Spleen (tissue), 11 donors: ENCODE data around the gene FSIP1. TPM values are rescaled to one million over a fixed set of nuclear protein-coding genes. Genes with fewer than 3 reads are reported as not detected.

Experiments used
- DNase-seq: peaks from one replicate; pipeline ENCODE4 v3.0.0-alpha.2; 2020
- H3K27ac ChIP-seq, 8 donors: fragments of 200-600 bp; sonication (generic) in 7 of 8; 1 replicate in 4 of 8; 2 replicates in 4 of 8; pipeline versions ENCODE4 v1.5.0 to v1.8.0; 2016 to 2021; ENCODE audit warnings: inconsistent platforms in 4 of 8, mild to moderate bottlenecking in 4 of 8, moderate library complexity in 1 of 8
- H3K27me3 ChIP-seq, 7 donors: fragments of 200-600 bp; sonication (generic) in 6 of 7; replicated peaks in 1 of 7; 1 replicate in 4 of 7; 2 replicates in 3 of 7; pipeline versions ENCODE4 v1.5.0 to v1.8.0; 2016 to 2021; ENCODE audit warnings: inconsistent platforms in 3 of 7, mild to moderate bottlenecking in 1 of 7
- H3K36me3 ChIP-seq, 6 donors: fragments of 200-600 bp; sonication (generic) in 5 of 6; 1 replicate in 4 of 6; 2 replicates in 2 of 6; pipeline versions ENCODE4 v1.5.0 to v1.8.0; 2016 to 2021; ENCODE audit warnings: inconsistent platforms in 2 of 6
- H3K4me1 ChIP-seq, 6 donors: fragments of 200-600 bp; sonication (generic) in 5 of 6; 1 replicate in 3 of 6; 2 replicates in 3 of 6; pipeline versions ENCODE4 v1.5.0 to v1.8.0; 2016 to 2021; ENCODE audit warnings: inconsistent platforms in 3 of 6
- H3K4me3 ChIP-seq, 8 donors: fragments of 200-600 bp; sonication (generic) in 7 of 8; 1 replicate in 4 of 8; 2 replicates in 4 of 8; pipeline versions ENCODE4 v1.5.0 to v1.8.0; 2016 to 2021; ENCODE audit warnings: inconsistent platforms in 4 of 8, mild to moderate bottlenecking in 4 of 8, moderate library complexity in 2 of 8
- H3K9me3 ChIP-seq, 8 donors: fragments of 200-600 bp; sonication (generic) in 7 of 8; 1 replicate in 4 of 8; 2 replicates in 4 of 8; pipeline versions ENCODE4 v1.5.0 to v1.8.0; 2016 to 2021; ENCODE audit warnings: inconsistent platforms in 4 of 8
- POLR2A ChIP-seq, 3 donors: fragments of 450-650 bp; IDR thresholded peaks; one replicate each; pipeline ENCODE4 v1.5.1; 2017; ENCODE audit warnings: antibody characterized with exemption in 3 of 3, mild to moderate bottlenecking in 1 of 3
- POLR2AphosphoS5 ChIP-seq, 3 donors: sonication (generic); formaldehyde crosslinking; IDR thresholded peaks; one replicate each; pipeline ENCODE4 v1.5.1; 2017; ENCODE audit warnings: antibody characterized with exemption in 3 of 3
- WGBS, 5 donors: extraction: QIAGEN DNeasy Blood & Tissue Kit in 3 of 5; methylation state at CpG; one replicate each; pipeline versions ENCODE4 v1.1.5 to v1.1.7; 2013 to 2018; 5-methylcytosine and 5-hydroxymethylcytosine counted together
- intact Hi-C: fragments of 100-400 bp; cut with DNase I; formaldehyde crosslinking; loops from one replicate; pipeline ENCODE4 v1.15.0; 2023; ENCODE audit warnings: low total_unique reads
- polyA plus RNA-seq, 3 donors: library from polyadenylated mRNA; stranded (reverse); fragments of 200-250 nt; gene quantifications; one replicate each; pipeline ENCODE4 v1.2.1, GENCODE V29; 2013
- total RNA-seq, 7 donors: library from RNA; depleted of rRNA in 3 of 7; stranded (reverse); fragments of >200 nt in 3 of 7; fragmentation: NEBNext Ultra II Directional in 4 of 7; extraction: Animal tissue kit (Norgen Biotek cat#: 25700) in 4 of 7; gene quantifications; one replicate each; pipeline versions ENCODE4 v1.1.0 to v1.2.1, GENCODE V29; 2016 to 2021
- TF ChIP-seq, protein P1 (sequence below), 11 experiments: fragments of 200-600 bp in 7 of 11; fragments of 450-650 bp in 4 of 11; sonication (generic) in 4 of 11; IDR thresholded peaks in 8 of 11; conservative IDR thresholded peaks in 3 of 11; 1 replicate in 7 of 11; 2 replicates in 4 of 11; pipeline versions ENCODE4 v1.4.0 to v1.8.0; 2016 to 2021; ENCODE audit warnings: antibody characterized with exemption in 11 of 11, inconsistent platforms in 4 of 11, mild to moderate bottlenecking in 1 of 11
- donor health status: healthy with polysubstance abuse.
- donor health status: DM: no; HTN: no; CAD: no; lungs with moderate emphysema.
- donor health status: DM: no; HTN: no; CAD: no.
- donor health status: Bipolar disorder and iron deficiency.
- donor health status: healthy.
- donor health status: DM: no; HTN: no; CAD: no.
- donor health status: DM: yes; HTN: yes; CAD: no.

FSIP1 gene
- total and polyA plus RNA-seq, 10 donors = 0.09 to 2.3 (median 0.45) TPM

DNA sequence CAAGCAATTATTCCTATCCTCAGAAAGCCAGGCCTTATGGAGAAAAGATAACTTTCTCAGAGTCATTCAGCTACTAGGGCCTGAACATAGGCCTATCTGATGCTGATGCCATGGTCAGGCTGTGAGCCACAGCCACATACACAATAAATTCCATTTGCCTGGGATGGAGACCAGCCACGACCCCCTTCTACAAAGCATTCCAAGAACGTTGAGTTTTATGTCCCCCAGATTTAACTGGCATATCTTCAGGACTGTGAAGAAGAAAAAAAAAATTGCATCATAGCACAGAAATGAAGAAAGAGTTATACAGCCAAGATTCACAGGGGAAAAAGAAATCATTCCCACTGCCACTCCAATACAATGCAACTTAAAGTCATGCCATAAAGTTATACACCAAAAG is 101.8 kb downstream of the FSIP1 start:
- intact Hi-C loops = no loop called here
- Histone ChIP-seq H3K4me3 (no peak overlapping the region), H3K27me3 (no peaks in the 10 kb centered on the region), H3K27ac (no peak overlapping the region), H3K4me1 (no peaks in the 10 kb centered on the region), H3K9me3 (no peaks in the 10 kb centered on the region), H3K36me3 (no peaks in the 10 kb centered on the region)
- WGBS, 5 donors = 66 to 83% (median 75%) methylated on average over 2 of the region's 2 CpGs
- DNase-seq = no peak
- TF ChIP-seq POLR2AphosphoS5 (IDR thresholded peaks at IDR 0.05) (no peak), POLR2A (IDR thresholded peaks at IDR 0.05) (no peak)
- TF ChIP-seq, protein P1, sequence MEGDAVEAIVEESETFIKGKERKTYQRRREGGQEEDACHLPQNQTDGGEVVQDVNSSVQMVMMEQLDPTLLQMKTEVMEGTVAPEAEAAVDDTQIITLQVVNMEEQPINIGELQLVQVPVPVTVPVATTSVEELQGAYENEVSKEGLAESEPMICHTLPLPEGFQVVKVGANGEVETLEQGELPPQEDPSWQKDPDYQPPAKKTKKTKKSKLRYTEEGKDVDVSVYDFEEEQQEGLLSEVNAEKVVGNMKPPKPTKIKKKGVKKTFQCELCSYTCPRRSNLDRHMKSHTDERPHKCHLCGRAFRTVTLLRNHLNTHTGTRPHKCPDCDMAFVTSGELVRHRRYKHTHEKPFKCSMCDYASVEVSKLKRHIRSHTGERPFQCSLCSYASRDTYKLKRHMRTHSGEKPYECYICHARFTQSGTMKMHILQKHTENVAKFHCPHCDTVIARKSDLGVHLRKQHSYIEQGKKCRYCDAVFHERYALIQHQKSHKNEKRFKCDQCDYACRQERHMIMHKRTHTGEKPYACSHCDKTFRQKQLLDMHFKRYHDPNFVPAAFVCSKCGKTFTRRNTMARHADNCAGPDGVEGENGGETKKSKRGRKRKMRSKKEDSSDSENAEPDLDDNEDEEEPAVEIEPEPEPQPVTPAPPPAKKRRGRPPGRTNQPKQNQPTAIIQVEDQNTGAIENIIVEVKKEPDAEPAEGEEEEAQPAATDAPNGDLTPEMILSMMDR (IDR thresholded peaks at IDR 0.05 in 8 of 11, conservative IDR thresholded peaks at IDR 0.05 in 3 of 11) = no peak

DNA sequence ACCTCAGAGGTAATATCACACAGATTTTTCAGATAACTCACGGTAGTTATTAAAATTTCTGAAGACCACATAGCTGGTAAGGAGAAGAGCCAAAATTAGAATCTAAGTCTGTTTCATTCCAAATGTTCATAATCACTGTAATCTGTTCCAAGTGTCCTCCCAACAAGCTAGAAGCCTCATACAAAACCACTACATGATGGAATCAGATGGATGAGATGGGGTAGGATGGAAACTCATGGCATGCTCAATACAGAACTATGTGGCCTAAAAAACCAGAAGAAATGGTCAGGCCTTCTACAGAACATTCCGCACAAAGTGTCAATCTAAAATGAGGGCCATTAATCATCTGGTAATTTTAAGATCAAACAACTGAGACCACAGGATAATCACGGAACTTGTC is 110.0 kb downstream of the FSIP1 start:
- Histone ChIP-seq H3K4me1 (no peaks in the 10 kb centered on the region), H3K27ac (no peak overlapping the region), H3K9me3 (no peaks in the 10 kb centered on the region), H3K4me3 (no peak overlapping the region), H3K36me3 (no peaks in the 10 kb centered on the region), H3K27me3 (no peaks in the 10 kb centered on the region)
- 89 to 93% (median 92%) methylated on average over 3 of the region's 3 CpGs for WGBS, 5 donors
- TF ChIP-seq, protein P1 (IDR thresholded peaks at IDR 0.05 in 8 of 11, conservative IDR thresholded peaks at IDR 0.05 in 3 of 11) = no peak
- TF ChIP-seq POLR2AphosphoS5 (IDR thresholded peaks at IDR 0.05) (no peak), POLR2A (IDR thresholded peaks at IDR 0.05) (no peak)
- DNase-seq = no peak
- intact Hi-C loops = no loop called here

DNA sequence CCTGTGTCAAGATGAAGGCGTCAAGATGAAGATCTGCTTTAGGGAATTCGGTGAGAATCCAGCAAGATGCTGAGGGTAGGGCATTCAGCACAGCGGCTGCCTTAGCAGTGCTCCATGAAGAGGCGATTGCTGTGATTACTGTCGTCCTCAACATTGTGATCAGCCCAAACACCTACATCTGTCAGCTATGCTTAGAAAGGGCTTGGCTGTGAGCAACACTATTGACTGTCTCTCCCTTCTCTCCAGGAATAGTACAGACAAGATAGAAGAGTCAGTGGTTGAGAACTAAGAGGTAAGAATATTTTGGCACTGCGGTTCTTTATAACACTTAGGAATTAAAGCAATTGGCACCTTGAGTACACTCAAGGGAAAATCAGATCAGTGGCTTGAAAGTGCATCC is 110.5 kb downstream of the FSIP1 start:
- intact Hi-C loops = no loop called here
- H3K27me3 ChIP-seq = no peaks in the 10 kb centered on the region
- DNase-seq = no peak
- TF ChIP-seq POLR2AphosphoS5 (IDR thresholded peaks at IDR 0.05) = no peak
- TF ChIP-seq POLR2A (IDR thresholded peaks at IDR 0.05) = no peak
- TF ChIP-seq, protein P1 (IDR thresholded peaks at IDR 0.05 in 8 of 11, conservative IDR thresholded peaks at IDR 0.05 in 3 of 11) = no peak
- no peak overlapping the region for H3K27ac ChIP-seq
- H3K4me1 ChIP-seq = no peaks in the 10 kb centered on the region
- 87 to 98% (median 93%) methylated on average over 6 of the region's 6 CpGs for WGBS, 5 donors
- no peaks in the 10 kb centered on the region for H3K36me3 ChIP-seq
- H3K9me3 ChIP-seq = no peaks in the 10 kb centered on the region
- H3K4me3 ChIP-seq = no peak overlapping the region

DNA sequence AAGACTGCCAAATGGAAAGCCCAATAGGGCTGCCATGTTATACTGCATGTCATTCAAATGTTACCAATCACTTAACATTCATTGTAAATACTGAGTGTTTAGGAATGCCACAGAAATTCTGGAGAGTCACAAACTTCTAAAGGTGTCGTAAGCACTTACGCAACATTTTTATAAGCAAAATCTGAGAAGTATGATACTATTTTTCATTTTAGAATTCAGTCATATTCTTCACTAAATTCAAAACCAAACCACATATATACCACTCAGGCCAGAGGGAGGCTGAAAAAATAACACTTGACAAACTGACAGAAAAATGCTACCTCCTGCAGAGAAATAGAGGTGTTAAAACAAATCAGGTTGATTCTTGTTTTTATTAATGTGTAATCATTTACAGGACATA is 112.0 kb downstream of the FSIP1 start:
- H3K36me3 ChIP-seq = no peaks in the 10 kb centered on the region
- 88 to 95% (median 93%) methylated on average over 2 of the region's 2 CpGs for WGBS, 5 donors
- H3K27me3 ChIP-seq = no peaks in the 10 kb centered on the region
- H3K9me3 ChIP-seq = no peaks in the 10 kb centered on the region
- H3K4me1 ChIP-seq = peaks cover 0 to 10% (median 0%) of the 10 kb centered on the region in 6 donors
- H3K27ac ChIP-seq = no peak overlapping the region
- H3K4me3 ChIP-seq = no peak overlapping the region
- no peak for TF ChIP-seq POLR2AphosphoS5 (IDR thresholded peaks at IDR 0.05)
- no peak for TF ChIP-seq POLR2A (IDR thresholded peaks at IDR 0.05)
- TF ChIP-seq, protein P1 (IDR thresholded peaks at IDR 0.05 in 8 of 11, conservative IDR thresholded peaks at IDR 0.05 in 3 of 11) = no peak
- intact Hi-C loops = no loop called here
- DNase-seq = no peak
